NOMO-1 treated with dmso at 0.1 percent for 144 hours (cell line): Measurements from ENCODE around the gene TMOD2.
"Not testable (repeated sequence)": the region's sequence is repeated elsewhere in the genome, so short reads cannot be mapped to it uniquely, and the experiment has no call there.

Experiments used
- DNase-seq: peaks from one replicate; lab custom pipeline; 2025; ENCODE audit not compliant: unreplicated experiment; lab: John Stamatoyannopoulos, UW

Gene TMOD2

GRCh38 chr15:51770902-51771301, 19.5 kb downstream of the TMOD2 start:
- DNase-seq = no peak

GRCh38 chr15:51771773-51772172, 20.4 kb downstream of the TMOD2 start:
- no peak for DNase-seq

GRCh38 chr15:51774916-51775315, 23.5 kb downstream of the TMOD2 start:
- no peak for DNase-seq

GRCh38 chr15:51775967-51776816, 24.8 kb downstream of the TMOD2 start:
- DNase-seq = no peak

- peak; percentile 53 for DNase-seq
Measured at GRCh38 chr15:51776952-51777569, 25.7 kb downstream of the TMOD2 start.

- no peak for DNase-seq
Measured at GRCh38 chr15:51780636-51781035, 29.2 kb downstream of the TMOD2 start.

- DNase-seq = no peak
Measured at GRCh38 chr15:51781506-51781905, 30.1 kb downstream of the TMOD2 start.

GRCh38 chr15:51782357-51782896, 31.0 kb downstream of the TMOD2 start:
- no peak for DNase-seq

- DNase-seq = no peak
Measured at GRCh38 chr15:51783967-51784366, 32.6 kb downstream of the TMOD2 start.

GRCh38 chr15:51787130-51787529, 35.7 kb downstream of the TMOD2 start:
- not testable (repeated sequence) for DNase-seq

GRCh38 chr15:51792474-51792873, 41.1 kb downstream of the TMOD2 start:
- not testable (repeated sequence) for DNase-seq

- DNase-seq = no peak
Measured at GRCh38 chr15:51793521-51794305, 42.3 kb downstream of the TMOD2 start.

GRCh38 chr15:51796847-51797401, 45.5 kb downstream of the TMOD2 start:
- DNase-seq = no peak

- no peak for DNase-seq
Measured at GRCh38 chr15:51798281-51798680, 46.9 kb downstream of the TMOD2 start.

- no peak for DNase-seq
Measured at GRCh38 chr15:51799282-51800252, 48.2 kb downstream of the TMOD2 start.

GRCh38 chr15:51801391-51801835, 50.0 kb downstream of the TMOD2 start:
- no peak for DNase-seq

GRCh38 chr15:51802593-51802992, 51.2 kb downstream of the TMOD2 start:
- DNase-seq = no peak

GRCh38 chr15:51803965-51804364, 52.6 kb downstream of the TMOD2 start:
- DNase-seq = no peak

GRCh38 chr15:51806123-51806522, 54.7 kb downstream of the TMOD2 start:
- no peak for DNase-seq

GRCh38 chr15:51809457-51809856, 58.1 kb downstream of the TMOD2 start:
- DNase-seq = no peak
